Lung (tissue), 12 donors: ENCODE measurements around the gene CDH13. TPM values are rescaled to one million over a fixed set of nuclear protein-coding genes. Genes with fewer than 3 reads are reported as not detected.

ENCODE experiments used
- ATAC-seq: fragments of 200-7000 bp; cut with Tn5 transposase; one replicate; pipeline ENCODE4 v1.9.1; 2020; ENCODE audit warnings: moderate number of reproducible peaks; ENCODE audit not compliant: insufficient read depth, low FRiP score
- DNase-seq, 3 donors: peaks; one replicate each; pipeline ENCODE4 v3.0.0-alpha.2; 2013 to 2017
- H3K27ac ChIP-seq, 2 donors: one replicate each; pipeline ENCODE4 v1.5.1; 2013; ENCODE audit warnings: mild to moderate bottlenecking in 2 of 2, moderate library complexity in 2 of 2, control low read depth in 1 of 2, inconsistent platforms in 1 of 2, low read depth in 1 of 2, low read length in 1 of 2
- H3K27me3 ChIP-seq, 3 donors: one replicate each; pipeline ENCODE4 v1.5.1; 2013; ENCODE audit warnings: low read length in 2 of 3; ENCODE audit not compliant: control insufficient read depth in 3 of 3, insufficient read depth in 3 of 3
- H3K36me3 ChIP-seq, 4 donors: one replicate each; pipeline ENCODE4 v1.5.1; 2013; ENCODE audit warnings: low read length in 4 of 4, mild to moderate bottlenecking in 1 of 4, moderate library complexity in 1 of 4; ENCODE audit not compliant: control insufficient read depth in 4 of 4, insufficient read depth in 4 of 4
- H3K4me1 ChIP-seq, 5 donors: one replicate each; pipeline ENCODE4 v1.5.1; 2013; ENCODE audit warnings: low read length in 5 of 5, mild to moderate bottlenecking in 2 of 5, moderate library complexity in 1 of 5; ENCODE audit not compliant: control insufficient read depth in 5 of 5, insufficient read depth in 5 of 5
- H3K4me3 ChIP-seq: one replicate; pipeline ENCODE4 v1.5.1; 2013; ENCODE audit warnings: mild to moderate bottlenecking, control low read depth, moderate library complexity
- H3K9ac ChIP-seq, 2 donors: one replicate each; pipeline ENCODE4 v1.5.1; 2013; ENCODE audit warnings: low read length in 2 of 2, control low read depth in 1 of 2; ENCODE audit not compliant: insufficient read depth in 1 of 2
- H3K9me3 ChIP-seq, 4 donors: one replicate each; pipeline ENCODE4 v1.5.1; 2013; ENCODE audit warnings: low read length in 3 of 4, mild to moderate bottlenecking in 1 of 4, moderate library complexity in 1 of 4; ENCODE audit not compliant: control insufficient read depth in 4 of 4, insufficient read depth in 3 of 4
- WGBS, 2 donors: extraction: QIAGEN DNeasy Blood & Tissue Kit; methylation state at CpG; one replicate each; pipeline ENCODE4 v1.1.7; 2013; 5-methylcytosine and 5-hydroxymethylcytosine counted together
- polyA plus RNA-seq, 2 donors: library from polyadenylated mRNA; stranded (reverse); fragments of 200-250 nt; gene quantifications; one replicate each; pipeline ENCODE4 v1.2.1, GENCODE V29; 2013
- total RNA-seq, 2 donors: library from RNA; depleted of rRNA in 1 of 2; stranded (reverse); fragments of >200 nt in 1 of 2; gene quantifications; one replicate each; pipeline ENCODE4 v1.2.1, GENCODE V29; 2014 to 2021
- TF ChIP-seq, protein P1 (sequence below): IDR thresholded peaks from 2 replicates; pipeline ENCODE4 v1.5.1; 2012; ENCODE audit warnings: mild to moderate bottlenecking; ENCODE audit errors: control extremely low read depth, extremely low read depth
- donor health status: control.
- donor health status: control.
- donor health status: Bipolar disorder and iron deficiency.
- donor health status: healthy.
- donor health status: DM: yes; HTN: yes; CAD: no.

CDH13 gene
- total and polyA plus RNA-seq, 4 donors: 2.1 to 12.3 (median 7.3) TPM

- no peaks in the 10 kb centered on the region for H3K9me3 ChIP-seq
- H3K36me3 ChIP-seq: peaks cover 0 to 20% (median 4%) of the 10 kb centered on the region in 4 donors
- H3K27me3 ChIP-seq: no peaks in the 10 kb centered on the region
- H3K27ac ChIP-seq: peak overlapping the region in 1 of 2 donors; percentile 65
- DNase-seq: no peak
- ATAC-seq: no peak
- TF ChIP-seq, protein P1, sequence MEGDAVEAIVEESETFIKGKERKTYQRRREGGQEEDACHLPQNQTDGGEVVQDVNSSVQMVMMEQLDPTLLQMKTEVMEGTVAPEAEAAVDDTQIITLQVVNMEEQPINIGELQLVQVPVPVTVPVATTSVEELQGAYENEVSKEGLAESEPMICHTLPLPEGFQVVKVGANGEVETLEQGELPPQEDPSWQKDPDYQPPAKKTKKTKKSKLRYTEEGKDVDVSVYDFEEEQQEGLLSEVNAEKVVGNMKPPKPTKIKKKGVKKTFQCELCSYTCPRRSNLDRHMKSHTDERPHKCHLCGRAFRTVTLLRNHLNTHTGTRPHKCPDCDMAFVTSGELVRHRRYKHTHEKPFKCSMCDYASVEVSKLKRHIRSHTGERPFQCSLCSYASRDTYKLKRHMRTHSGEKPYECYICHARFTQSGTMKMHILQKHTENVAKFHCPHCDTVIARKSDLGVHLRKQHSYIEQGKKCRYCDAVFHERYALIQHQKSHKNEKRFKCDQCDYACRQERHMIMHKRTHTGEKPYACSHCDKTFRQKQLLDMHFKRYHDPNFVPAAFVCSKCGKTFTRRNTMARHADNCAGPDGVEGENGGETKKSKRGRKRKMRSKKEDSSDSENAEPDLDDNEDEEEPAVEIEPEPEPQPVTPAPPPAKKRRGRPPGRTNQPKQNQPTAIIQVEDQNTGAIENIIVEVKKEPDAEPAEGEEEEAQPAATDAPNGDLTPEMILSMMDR: no peak
- H3K4me1 ChIP-seq: peaks cover 11 to 16% (median 13%) of the 10 kb centered on the region in 5 donors
- 76 to 77% methylated on average over 8 of the region's 8 CpGs for WGBS, 2 donors
- no peak overlapping the region for H3K9ac ChIP-seq
- H3K4me3 ChIP-seq: no peak overlapping the region
These were observed 1180.5 kb downstream of the CDH13 start for GRCh38 chr16:83807327-83807709.

GRCh38 chr16:83807710-83808572 is 1181.2 kb downstream of the CDH13 start, which contains the start of gene HSBP1:
Gene HSBP1 (plus strand): TSS chr16:83807978. CDS start chr16:83808077, 99 bp downstream.
- H3K4me1 ChIP-seq: peaks cover 6 to 13% (median 8%) of the 10 kb centered on the region in 5 donors
- peak within 1 kb of the TSS; percentile 77 to 86 for H3K27ac ChIP-seq
- H3K9me3 ChIP-seq: no peaks in the 10 kb centered on the region
- H3K27me3 ChIP-seq: no peaks in the 10 kb centered on the region
- peak within 1 kb of the TSS; percentile 76 to 83 for H3K9ac ChIP-seq
- H3K36me3 ChIP-seq: peaks cover 0 to 20% (median 4%) of the 10 kb centered on the region in 4 donors
- ATAC-seq: peak; percentile 94
- 1% methylated on average over 74 to 76 of the region's 76 CpGs for WGBS, 2 donors
- TF ChIP-seq, protein P1: no peak
- peak; percentile 93 for DNase-seq
- H3K4me3 ChIP-seq: peak within 1 kb of the TSS; percentile 91

DNA sequence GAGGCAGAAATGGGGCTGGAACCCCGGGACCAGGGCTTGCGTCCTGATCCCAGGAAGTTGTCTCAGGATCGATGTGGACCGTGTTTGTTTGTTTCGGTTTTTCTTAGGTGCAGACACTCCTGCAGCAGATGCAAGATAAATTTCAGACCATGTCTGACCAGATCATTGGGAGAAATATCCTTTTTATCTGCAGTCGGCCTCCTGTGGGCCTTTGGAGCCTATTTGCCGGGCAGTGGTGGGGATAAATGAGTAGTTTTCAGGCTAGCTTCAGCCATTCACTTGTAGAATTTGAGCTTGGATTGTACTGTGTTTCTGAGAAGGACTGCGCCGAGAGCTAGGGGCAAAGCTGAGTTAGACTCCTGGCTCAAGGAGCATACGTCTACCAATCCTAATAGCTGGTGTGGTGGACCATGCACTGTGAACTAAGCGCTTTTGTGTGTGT is 1181.8 kb downstream of the CDH13 start:
- ATAC-seq (no peak), DNase-seq (peak in 1 of 3 donors; percentile 7)
- no peaks in the 10 kb centered on the region for H3K27me3 ChIP-seq
- no peaks in the 10 kb centered on the region for H3K9me3 ChIP-seq
- no peak overlapping the region for H3K27ac ChIP-seq
- TF ChIP-seq, protein P1: no peak
- peaks cover 6 to 13% (median 11%) of the 10 kb centered on the region in 5 donors for H3K4me1 ChIP-seq
- 20 to 22% methylated on average over 11 of the region's 11 CpGs for WGBS, 2 donors
- peak overlapping the region; percentile 76 to 83 for H3K9ac ChIP-seq
- H3K36me3 ChIP-seq: peaks cover 0 to 20% (median 5%) of the 10 kb centered on the region in 4 donors
- peak overlapping the region; percentile 91 for H3K4me3 ChIP-seq
